Kasumi-1 (cell line): ENCODE data around the gene CASP9.

Experiments used
- DNase-seq, 2 experiments: peaks; one replicate each; lab custom pipeline; 2025; lab: John Stamatoyannopoulos, UW

The CASP9 gene

GRCh38 chr1:15524021-15524282 lies at the start of gene CASP9:
TSS of gene CASP9 (minus strand) at chr1:15524215. CDS start at chr1:15524200, 15 bp downstream.
- no peak for DNase-seq

GRCh38 chr1:15573477-15573876 lies 49.5 kb upstream of the CASP9 start:
- no peak for DNase-seq

- DNase-seq: no peak
Observed at GRCh38 chr1:15571266-15571665, 47.3 kb upstream of the CASP9 start.

GRCh38 chr1:15570861-15571260 lies 46.8 kb upstream of the CASP9 start:
- no peak for DNase-seq

- no peak for DNase-seq
Observed at GRCh38 chr1:15568387-15569073, 44.5 kb upstream of the CASP9 start.

GRCh38 chr1:15559189-15559810 lies 35.3 kb upstream of the CASP9 start:
- DNase-seq: no peak

GRCh38 chr1:15558516-15558915 lies 34.5 kb upstream of the CASP9 start:
- no peak for DNase-seq

GRCh38 chr1:15557594-15557993 lies 33.6 kb upstream of the CASP9 start:
- no peak for DNase-seq

- DNase-seq: no peak
Observed at GRCh38 chr1:15557008-15557407, 33.0 kb upstream of the CASP9 start.

GRCh38 chr1:15550573-15550972 lies 26.6 kb upstream of the CASP9 start:
- no peak for DNase-seq

- no peak for DNase-seq
Observed at GRCh38 chr1:15546641-15547040, 22.6 kb upstream of the CASP9 start.

GRCh38 chr1:15543589-15544568 lies 19.9 kb upstream of the CASP9 start:
- no peak for DNase-seq

GRCh38 chr1:15543251-15543588 lies 19.2 kb upstream of the CASP9 start:
- DNase-seq: no peak

GRCh38 chr1:15542388-15543250 lies 18.6 kb upstream of the CASP9 start:
- no peak for DNase-seq

GRCh38 chr1:15541231-15541792 lies 17.3 kb upstream of the CASP9 start:
- DNase-seq: no peak

- DNase-seq: no peak
Observed at GRCh38 chr1:15540186-15540585, 16.2 kb upstream of the CASP9 start.

GRCh38 chr1:15538771-15539170 lies 14.8 kb upstream of the CASP9 start:
- DNase-seq: no peak

- DNase-seq: no peak
Observed at GRCh38 chr1:15531682-15532081, 7.7 kb upstream of the CASP9 start.

- no peak for DNase-seq
Observed at GRCh38 chr1:15531003-15531402, 7.0 kb upstream of the CASP9 start.

- DNase-seq: peak; percentile 98 to 99
Observed at GRCh38 chr1:15526490-15527339, 2.7 kb upstream of the CASP9 start, which contains the start of gene DNAJC16. TSS of gene DNAJC16 (plus strand) at chr1:15526848. CDS start at chr1:15529106, 2,258 bp downstream.

- DNase-seq: no peak
Observed at GRCh38 chr1:15526021-15526489, 2.0 kb upstream of the CASP9 start.
